HepG2 (cell line): ENCODE measurements around the gene HTR6. TPM values are rescaled to one million over a fixed set of nuclear protein-coding genes. Genes with fewer than 3 reads are reported as not detected.

Experiments used
- CBX1 ChIP-seq: IDR thresholded peaks from one replicate; pipeline ENCODE4 v1.6.1; 2016; ENCODE audit warnings: antibody characterized with exemption, low read depth
- DBP ChIP-seq: sonication (generic); formaldehyde crosslinking; IDR thresholded peaks from 2 replicates; pipeline ENCODE4 v1.4.0; 2020; ENCODE audit warnings: missing genetic modification reagents; ENCODE audit errors: not compliant biosample characterization
- FOSL1 ChIP-seq: sonication (generic); formaldehyde crosslinking; IDR thresholded peaks from 2 replicates; pipeline ENCODE4 v1.9.0; 2021; ENCODE audit warnings: missing genetic modification reagents, borderline replicate concordance
- GATAD1 ChIP-seq: IDR thresholded peaks from 2 replicates; pipeline ENCODE4 v1.6.1; 2016; ENCODE audit warnings: missing genetic modification reagents, missing compliant biosample characterization
- GLMP ChIP-seq: sonication (generic); formaldehyde crosslinking; IDR thresholded peaks from 2 replicates; pipeline ENCODE4 v1.9.0; 2021; ENCODE audit warnings: missing genetic modification reagents, mild to moderate bottlenecking, borderline replicate concordance
- HNRNPL ChIP-seq: fragments of 200-400 bp; formaldehyde crosslinking; IDR thresholded peaks from 2 replicates; pipeline ENCODE4 v1.6.1; 2017; ENCODE audit warnings: mild to moderate bottlenecking, low read depth, low read length
- HOMEZ ChIP-seq: IDR thresholded peaks from 2 replicates; pipeline ENCODE4 v1.6.1; 2016; ENCODE audit warnings: low read depth
- MTA3 ChIP-seq: sonication (generic); formaldehyde crosslinking; IDR thresholded peaks from 2 replicates; pipeline ENCODE4 v1.4.0; 2020; ENCODE audit warnings: missing genetic modification reagents
- MXD1 ChIP-seq: sonication (generic); formaldehyde crosslinking; IDR thresholded peaks from 2 replicates; pipeline ENCODE4 v1.4.0; 2020; ENCODE audit warnings: mild to moderate bottlenecking, missing genetic modification reagents
- REST ChIP-seq, 2 experiments: IDR thresholded peaks; 2 replicates each; pipeline ENCODE4 v1.6.1; 2011 to 2012; ENCODE audit warnings: low read length in 2 of 2, borderline replicate concordance in 1 of 2, low read depth in 1 of 2, mild to moderate bottlenecking in 1 of 2, moderate library complexity in 1 of 2
- TFAP4 ChIP-seq: sonication (generic); IDR thresholded peaks from 2 replicates; pipeline ENCODE4 v1.6.1; 2016; ENCODE audit warnings: low read depth, borderline replicate concordance
- ZFYVE20 ChIP-seq: sonication (generic); formaldehyde crosslinking; IDR thresholded peaks from 2 replicates; pipeline ENCODE4 v1.8.0; 2023; ENCODE audit warnings: low read depth, mild to moderate bottlenecking, moderate library complexity, missing genetic modification reagents, borderline replicate concordance
- ZNF160 ChIP-seq: sonication (generic); formaldehyde crosslinking; IDR thresholded peaks from 2 replicates; pipeline ENCODE4 v1.8.0; 2022; ENCODE audit warnings: mild to moderate bottlenecking, inconsistent platforms, missing genetic modification reagents
- ZNF607 ChIP-seq: sonication (generic); formaldehyde crosslinking; IDR thresholded peaks from 2 replicates; pipeline ENCODE4 v1.5.1; 2020; ENCODE audit warnings: missing genetic modification reagents, mild to moderate bottlenecking, borderline replicate concordance
- ZNF770 ChIP-seq: sonication (generic); formaldehyde crosslinking; IDR thresholded peaks from 2 replicates; pipeline ENCODE4 v1.5.0; 2020; ENCODE audit warnings: mild to moderate bottlenecking, missing genetic modification reagents
- ZNF883 ChIP-seq: sonication (generic); formaldehyde crosslinking; IDR thresholded peaks from 2 replicates; pipeline ENCODE4 v1.5.1; 2020; ENCODE audit warnings: mild to moderate bottlenecking, missing genetic modification reagents; ENCODE audit errors: not compliant biosample characterization
- ZNF891 ChIP-seq: sonication (generic); formaldehyde crosslinking; IDR thresholded peaks from 2 replicates; pipeline ENCODE4 v1.5.0; 2020; ENCODE audit warnings: mild to moderate bottlenecking, missing genetic modification reagents
- polyA plus RNA-seq, 8 experiments: library from polyadenylated mRNA; depleted of rRNA in 3 of 8; stranded (reverse) in 7 of 8; unstranded in 1 of 8; fragments of >200 nt; fragmentation: Illumina TruSeq in 4 of 8; extraction: Trizol in 4 of 8; gene quantifications; 2 replicates each; pipeline versions ENCODE4 v1.2.1 to v1.2.3, GENCODE V29; 2011 to 2016; ENCODE audit warnings: low read depth in 4 of 8, missing spikeins in 1 of 8, mixed read lengths in 1 of 8; ENCODE audit not compliant: insufficient read depth in 1 of 8
- total RNA-seq, 5 experiments: library from RNA; depleted of rRNA; stranded (reverse); fragments of >200 nt; fragmentation: Illumina TruSeq; extraction: Trizol; gene quantifications; 2 replicates each; pipeline ENCODE4 v1.2.3, GENCODE V29; 2016; ENCODE audit warnings: low read depth in 1 of 5

Gene HTR6
- total and polyA plus RNA-seq, 2 of the 13 experiments (the other 11 are each of a cell fraction or from before 2014, with no cell fraction given): 0.04 TPM; not detected in 1

- TF ChIP-seq ZFYVE20 (CRISPR knock-in tag): no peak
- no peak for TF ChIP-seq MTA3 (CRISPR knock-in tag)
- peak; percentile 26; the same call in 1 of the 2 replicates for TF ChIP-seq ZNF607 (CRISPR knock-in tag)
- no peak for TF ChIP-seq DBP (CRISPR knock-in tag)
- TF ChIP-seq ZNF770 (CRISPR knock-in tag): no peak
- no peak for TF ChIP-seq GATAD1 (CRISPR knock-in tag)
- no peak for TF ChIP-seq TFAP4
- TF ChIP-seq CBX1: no peak
- TF ChIP-seq GLMP (CRISPR knock-in tag): no peak
- peak; percentile 90 to 98 for TF ChIP-seq REST (IDR thresholded peaks at IDR 0.05; ENCODE audit: borderline replicate concordance in 1 of 2, low read depth in 1 of 2, low read length in 2 of 2)
- TF ChIP-seq FOSL1 (CRISPR knock-in tag): no peak
- TF ChIP-seq ZNF891 (CRISPR knock-in tag): no peak
- TF ChIP-seq ZNF883 (CRISPR knock-in tag): no peak
- TF ChIP-seq HOMEZ (CRISPR knock-in tag): no peak
- TF ChIP-seq ZNF160 (CRISPR knock-in tag): 0 out of 2 replicates have a peak, but pooled peaks have one; percentile 44
- TF ChIP-seq HNRNPL: no peak
- no peak for TF ChIP-seq MXD1 (CRISPR knock-in tag)
These were observed 11.8 kb downstream of the HTR6 start (continued) for GRCh38 chr1:19676438-19676922.
